Natural killer cell (primary cell): ENCODE results near the gene DISC1. TPM values are rescaled to one million over a fixed set of nuclear protein-coding genes. Genes with fewer than 3 reads are reported as not detected.
"Not testable (repeated sequence)": the region's sequence is repeated elsewhere in the genome, so short reads cannot be mapped to it uniquely, and the experiment has no call there.

Experiments used
- ATAC-seq, 3 donors: fragments of 150-1000 bp in 2 of 3; fragments of 200-7000 bp in 1 of 3; cut with Tn5 transposase; 1 replicate in 1 of 3; 2 replicates in 2 of 3; pipeline ENCODE4 v1.10.0; 2021; ENCODE audit warnings: mild to moderate bottlenecking in 2 of 3, moderate library complexity in 2 of 3
- DNase-seq, 2 donors: peaks; one replicate each; pipeline versions ENCODE4 v3.0.0 to v3.0.0-alpha.2; 2013 to 2021; ENCODE audit warnings: mixed read lengths in 1 of 2
- H3K27ac ChIP-seq: one replicate; pipeline ENCODE4 v1.5.1; 2013; ENCODE audit warnings: mild to moderate bottlenecking, low read length
- H3K27me3 ChIP-seq: one replicate; pipeline ENCODE4 v1.6.1; 2013; ENCODE audit warnings: low read length; ENCODE audit not compliant: control insufficient read depth, insufficient read depth
- H3K36me3 ChIP-seq: one replicate; pipeline ENCODE4 v1.6.1; 2013; ENCODE audit warnings: low read length; ENCODE audit not compliant: control insufficient read depth, insufficient read depth
- H3K4me1 ChIP-seq: one replicate; pipeline ENCODE4 v1.6.1; 2013; ENCODE audit warnings: low read length; ENCODE audit not compliant: control insufficient read depth, insufficient read depth
- H3K4me3 ChIP-seq: one replicate; pipeline ENCODE4 v1.5.1; 2013; ENCODE audit warnings: low read length
- H3K9me3 ChIP-seq: one replicate; pipeline ENCODE4 v1.6.1; 2013; ENCODE audit warnings: low read length; ENCODE audit not compliant: control insufficient read depth, insufficient read depth
- H3K27ac Mint-ChIP-seq, 2 donors: one replicate each; pipeline ENCODE4 v1.8.0; 2022; ENCODE audit warnings: mild to moderate bottlenecking in 2 of 2, mixed read lengths in 2 of 2, moderate library complexity in 1 of 2
- H3K27me3 Mint-ChIP-seq, 2 donors: one replicate each; pipeline ENCODE4 v1.8.0; 2022; ENCODE audit warnings: low read depth in 2 of 2, mixed read lengths in 2 of 2
- H3K36me3 Mint-ChIP-seq: one replicate; pipeline ENCODE4 v1.8.0; 2022; ENCODE audit warnings: mixed read lengths
- H3K4me1 Mint-ChIP-seq, 2 donors: one replicate each; pipeline ENCODE4 v1.8.0; 2022; ENCODE audit warnings: mixed read lengths in 2 of 2
- H3K4me3 Mint-ChIP-seq: one replicate; pipeline ENCODE4 v1.8.0; 2022; ENCODE audit warnings: mild to moderate bottlenecking, moderate library complexity, mixed read lengths
- H3K9me3 Mint-ChIP-seq, 2 donors: one replicate each; pipeline ENCODE4 v1.8.0; 2022; ENCODE audit warnings: mixed read lengths in 2 of 2
- WGBS: methylation state at CpG from one replicate; pipeline ENCODE4 v1.1.7; 2013; ENCODE audit warnings: missing lambda C conversion rate; ENCODE audit not compliant: insufficient coverage; 5-methylcytosine and 5-hydroxymethylcytosine counted together
- intact Hi-C: fragments of 100-400 bp; cut with micrococcal nuclease; formaldehyde crosslinking; loops from one replicate; pipeline ENCODE4 v1.14.2; 2022
- total RNA-seq, 4 donors: library from RNA; stranded (reverse); fragments of 120-200 nt in 1 of 4; gene quantifications; one replicate each; pipeline versions ENCODE4 v1.2.3 to v1.2.4, GENCODE V29; 2013 to 2022
- TF ChIP-seq, protein P1 (sequence below): fragments of 200-600 bp; IDR thresholded peaks from one replicate; pipeline ENCODE4 v1.8.0; 2022; ENCODE audit warnings: antibody characterized with exemption

The DISC1 gene
- total RNA-seq, 3 donors from 2014 or later (not counting 1 experiment from before 2014, with no cell fraction given): 5.9 to 10.7 (median 9.7) TPM

DNA sequence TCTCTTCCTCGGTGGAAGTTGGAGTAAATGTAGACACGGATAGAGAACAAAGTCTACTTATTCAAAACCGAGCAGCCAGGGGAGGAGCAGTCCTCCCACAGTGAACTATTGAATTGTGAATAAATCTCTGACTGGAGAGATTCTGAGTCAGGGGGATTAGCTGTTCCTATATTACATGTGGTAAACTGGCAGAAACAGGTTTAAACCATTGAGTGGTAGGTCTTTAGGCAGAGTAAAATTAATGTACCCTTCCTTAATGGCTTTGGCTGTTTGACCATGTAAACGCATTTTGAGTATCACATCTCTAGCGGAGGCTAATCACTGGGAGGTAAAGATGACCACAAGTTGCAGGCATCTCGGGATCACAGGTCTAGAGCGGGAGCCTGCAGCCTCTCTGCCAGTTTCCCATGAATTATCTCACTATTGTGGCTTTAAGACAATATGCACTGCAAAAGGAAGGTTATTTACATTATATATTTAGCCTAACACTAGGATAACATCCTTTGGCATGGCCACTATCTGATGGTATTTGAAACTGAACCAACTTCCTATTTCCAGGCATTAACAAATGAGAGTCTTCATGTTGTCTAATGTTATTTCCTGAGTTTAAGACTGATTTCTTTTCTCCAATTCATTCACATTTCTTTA, 7.9 kb upstream of the DISC1 start:
- WGBS: 95% methylated on average over 7 of the region's 7 CpGs
- H3K4me1 Mint-ChIP-seq: peaks cover 14 to 17% of the 10 kb centered on the region in 2 donors
- peaks cover 16% of the 10 kb centered on the region for H3K4me1 ChIP-seq
- no peaks in the 10 kb centered on the region for H3K9me3 Mint-ChIP-seq
- no peaks in the 10 kb centered on the region for H3K27me3 ChIP-seq
- H3K4me3 Mint-ChIP-seq: no peak overlapping the region
- no peak overlapping the region for H3K4me3 ChIP-seq
- no peak overlapping the region for H3K27ac ChIP-seq
- no peaks in the 10 kb centered on the region for H3K36me3 ChIP-seq
- DNase-seq: no peak
- intact Hi-C loops: no loop called here
- H3K9me3 ChIP-seq: no peaks in the 10 kb centered on the region
- H3K36me3 Mint-ChIP-seq: no peaks in the 10 kb centered on the region
- no peak overlapping the region for H3K27ac Mint-ChIP-seq
- H3K27me3 Mint-ChIP-seq: peaks cover 38 to 53% of the 10 kb centered on the region in 2 donors
- ATAC-seq: no peak
- TF ChIP-seq, protein P1, sequence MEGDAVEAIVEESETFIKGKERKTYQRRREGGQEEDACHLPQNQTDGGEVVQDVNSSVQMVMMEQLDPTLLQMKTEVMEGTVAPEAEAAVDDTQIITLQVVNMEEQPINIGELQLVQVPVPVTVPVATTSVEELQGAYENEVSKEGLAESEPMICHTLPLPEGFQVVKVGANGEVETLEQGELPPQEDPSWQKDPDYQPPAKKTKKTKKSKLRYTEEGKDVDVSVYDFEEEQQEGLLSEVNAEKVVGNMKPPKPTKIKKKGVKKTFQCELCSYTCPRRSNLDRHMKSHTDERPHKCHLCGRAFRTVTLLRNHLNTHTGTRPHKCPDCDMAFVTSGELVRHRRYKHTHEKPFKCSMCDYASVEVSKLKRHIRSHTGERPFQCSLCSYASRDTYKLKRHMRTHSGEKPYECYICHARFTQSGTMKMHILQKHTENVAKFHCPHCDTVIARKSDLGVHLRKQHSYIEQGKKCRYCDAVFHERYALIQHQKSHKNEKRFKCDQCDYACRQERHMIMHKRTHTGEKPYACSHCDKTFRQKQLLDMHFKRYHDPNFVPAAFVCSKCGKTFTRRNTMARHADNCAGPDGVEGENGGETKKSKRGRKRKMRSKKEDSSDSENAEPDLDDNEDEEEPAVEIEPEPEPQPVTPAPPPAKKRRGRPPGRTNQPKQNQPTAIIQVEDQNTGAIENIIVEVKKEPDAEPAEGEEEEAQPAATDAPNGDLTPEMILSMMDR: no peak

DNA sequence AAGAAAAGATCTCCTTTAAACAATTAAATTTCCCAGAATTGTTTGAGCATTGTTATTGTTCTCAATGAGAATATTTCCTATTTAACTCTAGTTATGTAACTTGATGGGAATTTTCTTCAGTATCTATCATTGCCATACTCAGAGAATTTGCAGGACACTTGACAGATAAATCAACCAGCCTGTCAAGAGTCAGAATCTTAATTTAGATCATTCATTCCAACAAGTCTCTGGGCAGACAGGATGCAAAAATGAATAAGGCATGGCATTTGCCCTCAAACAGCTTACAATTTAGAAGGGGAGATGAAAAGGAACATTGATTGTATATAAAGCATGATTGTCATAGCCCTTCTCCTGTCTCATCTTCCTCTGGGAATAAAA, 7.3 kb upstream of the DISC1 start:
- no peaks in the 10 kb centered on the region for H3K36me3 ChIP-seq
- H3K9me3 ChIP-seq: no peaks in the 10 kb centered on the region
- ATAC-seq (no peak), DNase-seq (no peak)
- TF ChIP-seq, protein P1: no peak
- no peak overlapping the region for H3K27ac Mint-ChIP-seq
- peaks cover 8 to 12% of the 10 kb centered on the region in 2 donors for H3K4me1 Mint-ChIP-seq
- no peak overlapping the region for H3K4me3 ChIP-seq
- H3K4me3 Mint-ChIP-seq: no peak overlapping the region
- H3K4me1 ChIP-seq: peaks cover 11% of the 10 kb centered on the region
- peaks cover 39 to 53% of the 10 kb centered on the region in 2 donors for H3K27me3 Mint-ChIP-seq
- no peaks in the 10 kb centered on the region for H3K36me3 Mint-ChIP-seq
- intact Hi-C loops: no loop called here
- no peak overlapping the region for H3K27ac ChIP-seq
- no peaks in the 10 kb centered on the region for H3K9me3 Mint-ChIP-seq
- no peaks in the 10 kb centered on the region for H3K27me3 ChIP-seq

DNA sequence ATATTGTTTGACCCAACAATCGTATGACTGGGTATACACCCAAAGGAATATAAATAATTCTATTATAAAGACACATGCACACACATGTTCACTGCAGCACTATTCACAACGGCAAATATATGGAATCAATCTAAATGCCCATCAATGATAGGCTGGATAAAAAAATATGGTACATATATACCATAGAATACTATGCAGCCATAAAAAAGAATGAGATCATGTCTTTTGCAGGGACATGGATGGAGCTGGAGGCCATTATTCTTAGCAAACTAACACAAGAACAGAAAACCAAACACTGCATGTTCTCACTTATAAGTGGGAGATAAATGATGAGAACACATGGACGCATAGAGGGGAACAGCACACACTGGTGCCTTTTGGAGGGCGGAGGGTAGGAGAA, 1.5 kb upstream of the DISC1 start:
- WGBS: 93% methylated on average over 3 of the region's 4 CpGs
- not testable (repeated sequence) for H3K36me3 Mint-ChIP-seq, DNase-seq

DNA sequence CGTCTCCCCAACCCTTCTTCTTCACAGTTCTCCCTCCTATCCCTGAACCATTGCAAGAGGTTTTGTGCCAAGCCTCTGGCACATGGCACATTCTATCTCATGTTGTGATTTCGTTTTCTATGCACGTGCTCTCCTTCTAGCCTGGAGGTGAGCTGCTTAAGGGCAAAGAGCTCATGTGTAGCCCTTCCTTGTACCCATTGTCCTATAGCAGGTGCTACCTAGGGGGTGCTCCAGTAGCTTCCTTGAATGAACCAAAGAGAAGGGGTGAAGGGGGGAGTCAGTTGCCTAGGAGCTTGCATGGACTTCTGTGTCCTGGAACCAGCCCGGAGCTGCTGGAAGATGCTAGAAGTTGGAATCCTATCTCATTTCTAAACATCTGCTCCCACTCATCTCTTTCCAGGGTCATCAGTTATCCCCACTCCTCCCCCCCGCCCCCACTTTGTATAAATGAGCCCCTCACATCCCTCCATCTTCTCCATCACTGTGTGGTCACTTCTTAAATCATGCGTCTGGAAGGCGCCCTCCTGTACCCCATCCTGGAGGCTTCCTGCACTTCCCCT, 535 bp upstream of the DISC1 start:
- Histone ChIP-seq H3K27me3 (no peaks in the 10 kb centered on the region), H3K27ac (no peak overlapping the region), H3K36me3 (no peaks in the 10 kb centered on the region), H3K4me1 (peaks cover 27% of the 10 kb centered on the region), H3K4me3 (peak overlapping the region; percentile 86), H3K9me3 (no peaks in the 10 kb centered on the region)
- TF ChIP-seq, protein P1: no peak
- ATAC-seq (no peak), DNase-seq (peak in 1 of 2 donors; percentile 29)
- H3K9me3 Mint-ChIP-seq: no peaks in the 10 kb centered on the region
- peaks cover 24 to 27% of the 10 kb centered on the region in 2 donors for H3K4me1 Mint-ChIP-seq
- H3K4me3 Mint-ChIP-seq: peak overlapping the region; percentile 91
- intact Hi-C loops: no loop called here
- H3K27ac Mint-ChIP-seq: peak overlapping the region; percentile 61 to 88
- 26% methylated on average over 7 of the region's 7 CpGs for WGBS
- no peaks in the 10 kb centered on the region for H3K36me3 Mint-ChIP-seq
- H3K27me3 Mint-ChIP-seq: peaks cover 21 to 30% of the 10 kb centered on the region in 2 donors

More for the DNA sequence above, 1.5 kb upstream of the DISC1 start:
- peak overlapping the region; percentile 62 for H3K4me3 Mint-ChIP-seq
- peaks cover 24 to 27% of the 10 kb centered on the region in 2 donors for H3K4me1 Mint-ChIP-seq
- H3K27me3 Mint-ChIP-seq: peaks cover 29 to 37% of the 10 kb centered on the region in 2 donors
- H3K27me3 ChIP-seq, ATAC-seq, H3K9me3 Mint-ChIP-seq, H3K9me3 ChIP-seq, H3K27ac Mint-ChIP-seq, H3K36me3 ChIP-seq, intact Hi-C loops, H3K4me3 ChIP-seq, H3K27ac ChIP-seq: not testable (repeated sequence)
- peaks cover 27% of the 10 kb centered on the region for H3K4me1 ChIP-seq
